GM19452 (cell line): ENCODE data around the gene ATP2B2.

ENCODE experiments used
- ATAC-seq: cut with Tn5 transposase; IDR thresholded peaks from one replicate; pipeline ENCODE4 v1.9.1; 2021; ENCODE audit not compliant: unreplicated experiment

ATP2B2 gene

DNA sequence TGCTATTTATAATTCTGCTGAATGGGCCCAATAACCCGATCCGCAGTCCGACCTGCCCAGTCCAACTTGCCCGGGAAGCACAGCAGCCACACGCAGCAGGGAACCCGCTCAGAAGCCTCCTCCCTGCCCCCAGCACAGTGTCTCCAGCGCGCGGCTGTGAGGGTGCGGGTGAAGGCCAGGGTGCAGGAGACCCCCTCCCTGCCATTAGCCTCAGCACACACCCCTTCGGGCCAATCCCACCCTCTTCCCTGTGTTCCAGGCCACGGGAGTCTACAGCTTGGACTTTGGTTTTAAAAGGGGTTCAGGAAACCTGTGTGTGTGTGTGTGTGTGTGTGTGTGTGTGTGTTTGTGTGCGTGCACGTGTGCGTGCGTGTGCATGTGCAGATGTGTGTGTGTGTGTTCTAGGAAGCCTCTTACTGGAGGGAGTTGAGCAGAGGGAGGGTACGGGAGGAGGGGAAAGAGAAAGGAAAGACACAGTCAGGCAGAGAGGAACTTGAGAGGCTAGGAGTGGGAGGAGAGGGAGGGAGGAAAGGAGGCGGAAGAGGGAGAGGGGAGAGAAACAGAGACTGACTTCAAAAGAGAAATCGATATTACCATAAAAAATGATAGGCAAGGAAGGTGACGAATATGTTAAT is 34.2 kb downstream of the ATP2B2 start:
- no peak for ATAC-seq

- no peak for ATAC-seq
These were observed 35.0 kb downstream of the ATP2B2 start for GRCh38 chr3:10470120-10471053.

GRCh38 chr3:10469441-10470119 is 35.8 kb downstream of the ATP2B2 start:
- ATAC-seq, result no peak

GRCh38 chr3:10468613-10469354 is 36.6 kb downstream of the ATP2B2 start:
- ATAC-seq, result no peak

- no peak for ATAC-seq
These were observed 37.3 kb downstream of the ATP2B2 start for GRCh38 chr3:10467904-10468612.

- ATAC-seq, result no peak
These were observed 38.2 kb downstream of the ATP2B2 start for GRCh38 chr3:10467204-10467603.

DNA sequence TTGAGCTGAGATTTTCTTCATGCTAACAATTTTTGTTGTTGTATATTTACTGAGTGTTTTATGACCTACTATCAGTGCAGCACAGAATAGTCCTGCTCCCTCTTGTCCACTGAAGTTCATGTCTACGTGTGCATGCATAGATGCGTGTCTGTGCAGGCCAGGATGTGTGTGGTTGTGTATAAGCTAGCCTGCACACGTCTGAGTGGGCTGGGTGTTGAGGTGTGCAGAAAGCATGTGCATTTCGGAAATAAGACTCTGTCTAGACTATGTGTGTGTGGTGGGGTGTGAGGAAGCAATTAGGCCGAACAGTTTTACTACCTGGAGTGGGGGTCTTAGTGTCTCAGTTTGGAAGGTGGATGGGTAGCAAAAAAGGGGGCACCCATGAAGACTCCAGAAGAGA is 39.2 kb downstream of the ATP2B2 start:
- ATAC-seq, result no peak

DNA sequence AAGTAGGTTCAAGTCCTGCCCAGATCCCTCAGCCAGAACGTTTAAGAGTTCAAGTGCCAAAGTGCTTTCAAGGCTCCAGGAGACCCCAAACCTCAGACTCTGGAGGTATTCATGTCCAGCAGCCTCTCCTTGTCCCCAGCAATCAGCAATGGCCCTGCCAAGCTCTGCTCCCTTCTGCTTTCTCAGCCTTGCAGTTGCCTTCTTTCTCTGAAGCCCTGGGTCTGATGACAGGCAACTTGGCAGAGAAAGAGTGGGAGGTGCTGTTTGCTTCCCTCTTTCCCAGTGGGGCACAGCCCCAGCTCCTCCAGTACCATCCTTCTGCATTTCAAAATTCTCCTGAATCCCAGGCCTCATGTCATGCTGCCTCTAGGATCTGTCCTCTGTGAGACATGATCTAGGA is 40.2 kb downstream of the ATP2B2 start:
- ATAC-seq, result no peak

GRCh38 chr3:10463533-10464434 is 41.6 kb downstream of the ATP2B2 start:
- no peak for ATAC-seq

GRCh38 chr3:10462641-10463532 is 42.5 kb downstream of the ATP2B2 start:
- no peak for ATAC-seq

DNA sequence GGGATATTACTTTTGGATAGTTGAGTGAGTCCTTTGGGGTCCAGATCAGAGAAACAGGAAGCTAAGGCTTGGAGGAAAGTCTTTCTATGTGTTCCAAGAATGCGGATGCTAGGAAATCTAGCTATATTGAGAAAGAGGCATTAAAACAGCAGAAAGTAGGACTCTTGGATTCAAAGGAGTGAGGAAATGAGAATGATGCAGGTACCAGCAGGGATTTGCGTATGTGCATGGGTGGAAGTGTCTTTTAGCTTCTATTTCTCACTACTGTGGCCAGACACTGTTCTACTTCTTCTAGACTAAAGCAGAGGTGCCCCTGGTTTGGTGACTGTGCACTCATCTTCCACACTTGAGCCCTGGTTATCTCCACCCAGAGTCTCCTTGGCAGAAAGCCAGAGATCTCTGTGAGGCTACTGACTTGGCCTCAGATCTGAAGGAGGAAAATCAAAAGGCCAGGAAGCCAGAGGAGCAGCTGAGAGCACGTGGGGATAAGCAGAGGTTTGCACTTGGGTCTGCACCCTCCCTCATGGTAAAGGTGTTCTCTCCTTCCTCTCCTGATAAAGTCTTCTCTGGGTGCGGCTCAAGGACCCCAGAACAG is 44.3 kb downstream of the ATP2B2 start:
- ATAC-seq, result no peak

- no peak for ATAC-seq
These were observed 45.2 kb downstream of the ATP2B2 start for GRCh38 chr3:10459954-10460754.

DNA sequence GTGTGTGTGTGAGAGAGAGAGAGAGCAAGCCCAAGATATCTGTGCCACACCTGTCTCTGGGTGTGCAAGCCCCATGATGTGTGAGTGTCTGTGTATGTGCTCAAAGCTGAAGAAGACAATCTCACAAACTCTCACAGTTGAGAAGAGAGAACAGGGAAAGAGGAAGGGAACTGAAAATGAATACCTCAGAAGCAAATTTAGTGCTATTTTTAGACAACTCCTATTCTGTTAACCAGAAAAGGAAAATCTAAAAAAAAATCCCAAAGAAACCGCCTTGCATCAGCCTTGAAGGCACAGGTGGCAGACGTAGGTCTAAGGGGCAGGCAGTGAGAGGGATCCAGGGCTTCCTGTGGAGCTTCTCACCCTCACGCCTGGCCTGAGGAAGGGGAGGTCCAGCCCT is 47.8 kb downstream of the ATP2B2 start:
- ATAC-seq, result no peak

DNA sequence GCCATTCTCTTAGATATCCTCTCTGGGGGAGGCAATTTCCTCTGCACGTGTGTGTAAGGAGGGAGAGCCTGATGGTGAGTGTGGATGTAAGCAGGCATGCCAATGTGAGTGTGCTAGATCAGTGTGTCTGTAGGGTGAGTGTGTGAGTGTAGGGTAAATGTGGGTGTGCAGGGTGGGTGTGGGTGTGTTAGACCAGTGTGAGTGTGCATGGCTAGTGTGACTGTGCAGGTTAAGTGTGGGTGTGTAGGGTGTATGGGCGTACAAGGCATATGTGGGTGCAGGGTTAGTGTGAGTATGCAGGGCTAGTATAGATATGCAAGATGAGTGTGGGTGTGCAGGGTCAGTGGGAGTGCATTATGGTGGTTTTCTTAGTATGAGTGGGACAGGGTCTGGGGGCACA is 48.4 kb downstream of the ATP2B2 start:
- no peak for ATAC-seq

DNA sequence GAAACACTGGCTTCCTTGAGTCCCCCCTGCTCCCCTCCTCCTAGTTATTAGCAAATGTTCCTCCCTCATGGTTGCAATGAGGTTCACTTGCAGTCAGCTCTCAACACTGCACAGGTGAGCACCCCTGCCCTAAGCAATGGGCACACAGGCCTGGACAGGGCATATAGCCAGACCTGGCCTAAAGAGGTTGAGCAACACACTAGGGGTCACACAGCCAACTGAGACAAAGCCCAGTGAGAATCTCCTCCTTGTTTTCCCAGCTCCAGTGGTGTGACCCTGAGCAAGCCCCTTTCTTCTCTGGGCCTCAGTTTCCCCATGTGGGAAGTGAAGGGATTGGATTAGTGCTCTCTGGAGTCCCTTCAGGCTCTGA is 49.9 kb downstream of the ATP2B2 start:
- ATAC-seq, result no peak

- ATAC-seq, result no peak
These were observed 50.4 kb downstream of the ATP2B2 start for GRCh38 chr3:10454907-10455544.
